Measurements from ENCODE around the gene NFAT5. TPM values are rescaled to one million over a fixed set of nuclear protein-coding genes. Genes with fewer than 3 reads are reported as not detected.

NFAT5 gene
- polyA plus RNA-seq, 3 donors, result 2.4 to 6.9 (median 2.5) TPM

GRCh38 chr16:69693916-69694315, 128.2 kb downstream of the NFAT5 start:
- Histone ChIP-seq H3K36me3 (replicated peaks in 1 of 2; ENCODE audit: control insufficient read depth in 1 of 2, insufficient read depth in 2 of 2, low read length in 2 of 2) (peaks cover 61 to 89% of the 10 kb centered on the region in 2 donors), H3K27me3 (ENCODE audit: control insufficient read depth in 2 of 2, insufficient read depth in 2 of 2, low read length in 2 of 2) (no peaks in the 10 kb centered on the region), H3K9me3 (replicated peaks in 1 of 2; ENCODE audit: control insufficient read depth in 1 of 2, insufficient read depth in 1 of 2, low read length in 2 of 2) (no peaks in the 10 kb centered on the region), H3K79me2 (ENCODE audit: insufficient read depth, low read length) (no peaks in the 10 kb centered on the region), H3K4me1 (ENCODE audit: control insufficient read depth in 1 of 2, insufficient read depth in 2 of 2, low read length in 2 of 2) (no peaks in the 10 kb centered on the region), H4K20me1 (ENCODE audit: insufficient read depth, low read length) (no peaks in the 10 kb centered on the region), H3K4me3 (replicated peaks in 1 of 3; ENCODE audit: low read depth in 2 of 3, low read length in 3 of 3) (no peak overlapping the region), H3K4me2 (replicated peaks; ENCODE audit: extremely low read depth, low read length, poor library complexity, severe bottlenecking) (no peak overlapping the region), H3K27ac (ENCODE audit: low read depth in 1 of 2, low read length in 2 of 2) (no peak overlapping the region), H2AFZ (ENCODE audit: insufficient read depth, low read depth, low read length, poor library complexity, severe bottlenecking) (no peak overlapping the region), H3K9ac (ENCODE audit: insufficient read depth, low read length, poor library complexity, severe bottlenecking) (no peak overlapping the region)
- Mint-ChIP-seq H3K4me3 (no peak overlapping the region), H3K27ac (no peak overlapping the region), H3K9me3 (no peaks in the 10 kb centered on the region), H3K27me3 (ENCODE audit: low read depth in 3 of 3) (no peaks in the 10 kb centered on the region), H3K4me1 (no peaks in the 10 kb centered on the region), H3K36me3 (peaks cover 60 to 74% of the 10 kb centered on the region in 2 donors)
- DNase-seq, result no peak
- intact Hi-C loops (cut with micrococcal nuclease), result no loop called here
- no peak for TF ChIP-seq CTCF (IDR thresholded peaks at IDR 0.05)
- WGBS (ENCODE audit: insufficient coverage), result no CpG with 5 or more reads among the region's 2 CpGs

GRCh38 chr16:69698404-69698803, 132.6 kb downstream of the NFAT5 start:
- TF ChIP-seq CTCF (IDR thresholded peaks at IDR 0.05), result no peak
- Histone ChIP-seq H3K27ac (ENCODE audit: low read depth in 1 of 2, low read length in 2 of 2) (no peak overlapping the region), H3K9ac (ENCODE audit: insufficient read depth, low read length, poor library complexity, severe bottlenecking) (no peak overlapping the region), H3K27me3 (ENCODE audit: control insufficient read depth in 2 of 2, insufficient read depth in 2 of 2, low read length in 2 of 2) (no peaks in the 10 kb centered on the region), H4K20me1 (ENCODE audit: insufficient read depth, low read length) (no peaks in the 10 kb centered on the region), H3K9me3 (replicated peaks in 1 of 2; ENCODE audit: control insufficient read depth in 1 of 2, insufficient read depth in 1 of 2, low read length in 2 of 2) (no peaks in the 10 kb centered on the region), H3K4me1 (ENCODE audit: control insufficient read depth in 1 of 2, insufficient read depth in 2 of 2, low read length in 2 of 2) (no peaks in the 10 kb centered on the region), H3K4me3 (replicated peaks in 1 of 3; ENCODE audit: low read depth in 2 of 3, low read length in 3 of 3) (no peak overlapping the region), H2AFZ (ENCODE audit: insufficient read depth, low read depth, low read length, poor library complexity, severe bottlenecking) (no peak overlapping the region), H3K4me2 (replicated peaks; ENCODE audit: extremely low read depth, low read length, poor library complexity, severe bottlenecking) (no peak overlapping the region), H3K79me2 (ENCODE audit: insufficient read depth, low read length) (no peaks in the 10 kb centered on the region), H3K36me3 (replicated peaks in 1 of 2; ENCODE audit: control insufficient read depth in 1 of 2, insufficient read depth in 2 of 2, low read length in 2 of 2) (peaks cover 42 to 84% of the 10 kb centered on the region in 2 donors)
- Mint-ChIP-seq H3K9me3 (no peaks in the 10 kb centered on the region), H3K27me3 (ENCODE audit: low read depth in 3 of 3) (peaks cover 0 to 2% (median 0%) of the 10 kb centered on the region in 3 donors), H3K36me3 (peaks cover 36 to 47% of the 10 kb centered on the region in 2 donors), H3K4me1 (no peaks in the 10 kb centered on the region), H3K27ac (no peak overlapping the region), H3K4me3 (no peak overlapping the region)
- intact Hi-C loops (cut with micrococcal nuclease), result no loop called here
- no peak for DNase-seq
- WGBS (ENCODE audit: insufficient coverage), result 93% methylated on average over 2 of the region's 3 CpGs

Measured in CD14-positive monocyte (primary cell).